Stimulated activated CD8-positive, alpha-beta memory T cell treated with anti-CD3 and anti-CD28 coated beads, Interleukin-4, amount 100 ng/mL, for 24 hours (primary cell): ENCODE results near the gene ZHX3.
A peak's percentile ranks its signal among the peaks of the same experiment; 100 is the strongest.

ENCODE experiments used
- DNase-seq: peaks from one replicate; pipeline ENCODE4 v3.0.0-alpha.2; 2020; ENCODE audit warnings: low read depth

ZHX3 gene

DNA sequence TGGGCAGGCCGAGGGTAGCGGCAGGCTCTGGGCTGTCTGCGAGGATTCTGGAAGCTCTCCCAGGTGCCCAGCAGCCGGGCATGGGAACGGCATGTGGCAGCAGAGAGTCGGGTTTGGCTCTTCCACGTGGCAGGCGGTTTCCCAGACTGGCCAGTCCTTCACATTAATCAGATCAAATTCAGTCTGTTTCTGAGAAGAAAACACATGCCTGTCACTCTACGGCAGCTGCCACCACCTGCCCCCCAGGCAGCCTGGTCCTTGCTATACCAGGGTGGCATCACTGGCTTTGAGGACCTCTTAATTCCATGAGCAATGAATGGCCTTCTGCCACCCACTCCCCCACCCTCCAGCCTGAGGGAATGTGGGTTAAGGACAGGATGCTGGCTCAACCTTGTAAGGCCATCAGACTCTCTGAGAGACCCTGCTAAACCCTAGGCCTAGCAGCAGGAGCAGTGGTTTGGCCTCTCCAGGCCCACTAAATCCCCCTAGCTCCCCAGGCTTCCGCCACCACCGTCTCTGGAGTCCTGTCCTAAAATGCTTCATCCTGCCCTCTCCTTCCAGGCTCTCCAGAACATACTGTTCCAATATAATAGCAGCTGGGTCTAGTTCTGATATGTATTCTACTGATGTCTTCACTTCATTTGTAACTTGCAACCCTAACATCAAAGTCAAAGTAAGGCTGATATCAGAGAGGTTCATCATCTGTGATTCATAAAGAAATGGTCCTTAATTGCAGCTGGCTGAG, 132.3 kb downstream of the ZHX3 start:
- DNase-seq: no peak

GRCh38 chr20:41183831-41184230, 133.7 kb downstream of the ZHX3 start:
- DNase-seq: no peak

DNA sequence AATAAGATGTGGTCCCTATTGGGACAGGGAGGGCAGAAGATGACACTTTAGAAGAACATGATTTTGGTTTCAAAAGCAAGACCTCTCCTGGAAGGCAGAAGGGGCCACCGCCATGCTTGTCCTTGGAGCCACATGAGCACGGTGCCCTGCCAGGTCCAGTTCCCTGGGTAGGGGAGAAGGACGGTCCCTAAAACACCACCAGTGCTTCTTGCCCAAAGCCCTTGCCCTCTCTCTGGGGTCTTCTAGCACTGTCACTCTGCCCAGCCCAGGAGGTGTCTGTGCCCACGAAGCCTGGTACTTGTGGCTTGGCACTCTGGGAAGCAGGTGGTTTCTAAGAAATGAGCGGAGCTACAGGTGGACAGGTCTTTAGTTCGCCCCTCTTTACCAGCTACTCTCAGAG, 134.1 kb downstream of the ZHX3 start:
- no peak for DNase-seq

GRCh38 chr20:41182296-41183212, 135.0 kb downstream of the ZHX3 start:
- no peak for DNase-seq

DNA sequence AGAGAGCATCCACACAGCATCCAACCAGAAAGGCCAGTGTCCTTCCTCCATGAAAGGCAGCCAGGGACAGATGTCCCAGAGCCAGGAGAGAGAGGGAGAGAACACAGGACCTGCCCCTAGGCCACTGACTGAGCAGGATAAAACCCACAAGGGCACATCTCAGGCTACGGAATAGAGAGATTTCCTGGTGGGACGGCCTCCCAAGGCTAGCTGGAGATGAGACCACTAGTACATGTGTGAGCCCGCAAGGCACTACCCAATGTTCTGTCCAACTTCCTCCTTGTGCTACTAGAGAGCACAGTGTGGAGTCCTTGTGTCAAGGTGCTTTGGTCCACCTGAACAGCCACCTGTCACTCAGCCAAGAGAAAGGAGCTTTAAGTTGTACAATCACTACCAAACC, 136.0 kb downstream of the ZHX3 start:
- DNase-seq: no peak

DNA sequence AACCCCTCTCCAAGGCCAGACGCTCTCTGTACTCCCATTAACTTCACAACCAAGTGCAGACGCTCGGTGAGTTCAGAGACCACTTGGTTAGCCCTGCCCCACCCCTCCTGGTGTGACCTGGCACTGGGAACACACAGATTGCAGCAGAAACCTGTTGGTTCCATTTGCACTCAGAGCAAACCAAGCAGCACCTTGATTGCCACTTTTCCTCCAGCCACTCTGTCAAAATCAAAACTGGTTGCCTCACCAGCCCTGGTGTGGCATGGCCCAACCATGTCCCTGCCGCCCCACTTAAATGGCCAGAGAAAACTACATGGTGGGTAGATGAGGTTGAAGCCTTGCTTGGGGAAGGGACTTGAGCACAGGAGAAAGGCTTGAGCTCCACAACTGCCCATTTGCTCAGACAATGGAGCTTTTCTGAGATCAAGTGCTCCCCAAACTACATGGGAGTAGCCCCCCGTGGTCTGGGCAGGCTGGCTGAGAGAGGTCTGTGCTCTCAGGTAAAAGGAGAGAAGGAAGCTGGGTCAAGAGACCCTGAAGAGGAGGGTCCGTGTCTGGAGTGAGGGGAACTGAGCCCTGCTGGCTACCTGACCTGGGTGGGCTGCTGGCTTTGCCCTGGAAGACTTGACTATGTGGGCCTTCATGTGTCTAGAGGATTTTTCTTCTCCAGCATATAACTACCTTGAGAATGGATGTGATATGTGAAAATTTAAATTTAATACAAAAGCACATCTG, 136.8 kb downstream of the ZHX3 start:
- no peak for DNase-seq

DNA sequence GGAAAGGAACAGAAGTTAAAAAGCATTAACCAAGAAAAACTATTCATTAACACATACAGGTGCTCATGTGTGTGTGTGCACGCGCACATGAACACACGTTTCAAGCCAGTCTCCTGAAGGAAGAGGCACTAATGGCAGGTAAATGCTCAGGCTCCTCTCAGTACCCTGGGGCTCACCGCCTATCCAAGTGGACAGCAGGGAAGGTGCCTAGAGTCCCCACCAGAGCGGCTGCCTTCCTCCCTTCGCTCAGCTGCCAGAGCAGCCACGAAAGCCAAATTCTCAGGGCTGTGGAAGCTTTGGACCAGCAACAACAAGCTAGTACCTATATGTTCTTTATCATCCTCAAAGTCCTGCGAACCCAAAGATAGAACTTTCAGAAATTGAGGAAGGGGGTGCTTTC, 137.6 kb downstream of the ZHX3 start:
- DNase-seq: no peak

GRCh38 chr20:41178904-41179432, 138.6 kb downstream of the ZHX3 start:
- DNase-seq: no peak

DNA sequence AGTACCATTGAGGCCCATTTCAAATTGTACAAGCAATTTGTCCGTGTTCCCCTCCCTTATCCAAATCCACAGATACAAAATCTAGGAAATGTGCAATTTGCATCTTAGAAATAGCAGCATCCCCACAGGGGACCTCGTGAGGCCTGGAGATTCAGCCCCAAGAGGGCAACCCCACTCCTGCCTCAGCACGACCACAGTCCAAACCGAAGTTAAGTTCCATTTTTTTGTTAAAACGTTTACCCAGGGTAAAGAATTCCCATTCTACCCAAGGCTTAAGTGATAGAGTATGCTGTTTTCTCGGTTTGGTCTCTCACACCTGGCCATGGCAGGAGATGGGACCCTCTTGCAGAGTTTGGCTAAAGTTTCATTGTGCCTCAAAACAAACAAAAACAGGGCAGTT, 139.0 kb downstream of the ZHX3 start:
- no peak for DNase-seq

DNA sequence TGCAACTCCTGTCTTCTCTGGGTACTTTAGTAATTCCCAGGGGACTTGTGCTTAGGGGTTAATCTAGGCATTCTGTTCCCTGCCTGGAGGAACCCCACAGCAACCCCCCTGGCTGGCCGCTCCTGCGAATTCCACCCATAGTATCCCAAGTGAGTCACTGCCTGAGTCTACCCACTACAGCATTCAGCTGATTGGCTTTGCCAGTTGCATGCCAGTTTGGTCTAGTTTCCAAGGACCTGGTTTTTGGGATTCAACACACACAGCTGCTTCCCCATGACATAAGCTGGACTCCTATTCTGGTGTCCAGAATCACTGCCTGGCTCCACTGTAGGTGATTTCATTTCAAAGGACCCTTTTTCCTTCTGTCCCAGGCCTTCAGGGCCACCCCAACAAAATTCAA, 139.9 kb downstream of the ZHX3 start:
- DNase-seq: no peak

GRCh38 chr20:41176711-41177552, 140.6 kb downstream of the ZHX3 start:
- no peak for DNase-seq

DNA sequence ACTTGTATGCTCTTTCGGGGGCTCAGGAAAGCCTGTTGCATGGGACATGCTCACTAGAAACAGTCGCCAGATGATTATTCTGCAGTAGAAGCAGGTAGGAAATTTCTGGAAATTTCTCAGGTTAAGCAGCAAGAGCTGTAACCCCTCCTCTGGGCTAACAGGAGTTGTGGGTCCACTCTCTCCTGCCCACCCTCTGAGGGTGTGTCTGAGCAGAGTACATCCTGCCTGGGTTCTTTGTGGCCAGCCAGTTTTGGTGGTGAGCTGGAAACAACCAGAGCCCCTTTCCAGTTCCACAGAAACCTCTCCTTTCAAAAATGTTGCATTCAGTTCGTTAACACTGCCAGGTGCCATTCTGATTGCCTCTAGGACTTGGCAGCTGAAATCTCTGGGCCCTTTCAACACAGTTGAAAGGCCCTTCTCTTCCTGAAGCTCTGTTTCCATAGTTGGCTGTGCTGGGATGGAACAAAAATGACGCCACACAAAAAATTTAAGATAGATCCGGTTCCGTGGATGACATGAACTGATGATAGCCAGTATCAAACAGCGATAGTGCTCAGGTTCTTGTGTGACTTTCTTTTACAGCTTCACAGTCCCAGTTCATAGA, 141.7 kb downstream of the ZHX3 start:
- no peak for DNase-seq

GRCh38 chr20:41175201-41175651, 142.3 kb downstream of the ZHX3 start:
- DNase-seq: no peak

DNA sequence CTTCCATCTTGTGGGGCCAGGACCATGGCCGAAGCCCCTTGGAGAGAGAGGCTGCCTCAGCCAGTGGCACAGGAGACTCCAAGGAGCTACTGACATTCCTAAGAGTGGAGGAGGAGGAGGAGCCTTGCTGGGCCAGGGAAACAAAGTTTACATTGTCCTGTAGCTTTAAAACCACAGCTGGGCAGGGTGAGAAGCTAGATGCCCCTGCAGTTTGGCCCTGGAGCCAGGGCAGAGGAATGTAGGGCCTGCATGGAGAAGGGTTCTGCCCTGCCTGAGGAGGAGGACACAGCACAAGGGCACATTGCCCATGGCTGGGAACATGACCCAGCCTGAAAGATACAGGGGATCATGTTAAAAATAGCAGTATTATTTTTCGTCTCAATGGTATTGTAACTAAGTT, 142.7 kb downstream of the ZHX3 start:
- no peak for DNase-seq

DNA sequence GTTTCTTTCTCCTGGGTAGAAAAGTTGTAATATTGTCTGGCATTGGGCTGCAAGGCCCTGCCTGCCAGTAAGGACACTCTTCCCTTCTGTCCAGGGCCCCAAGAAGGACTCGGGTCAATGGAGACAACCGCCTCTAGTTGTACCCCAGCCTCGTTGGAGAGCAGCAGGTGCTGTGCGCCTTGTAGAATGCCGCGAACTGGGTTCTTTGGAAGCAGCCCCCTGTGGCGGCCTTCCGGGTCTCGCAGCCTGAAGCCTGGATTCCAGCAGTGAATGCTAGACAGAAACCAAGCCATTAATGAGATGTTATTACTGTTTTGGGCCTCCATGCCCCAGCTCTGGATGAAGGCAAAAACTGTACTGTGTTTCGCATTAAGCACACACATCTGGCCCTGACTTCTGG, 143.2 kb downstream of the ZHX3 start:
- no peak for DNase-seq

- no peak for DNase-seq
These were observed 143.7 kb downstream of the ZHX3 start for GRCh38 chr20:41173791-41174341.

GRCh38 chr20:41173161-41173721, 144.3 kb downstream of the ZHX3 start:
- DNase-seq: peak; percentile 57

DNA sequence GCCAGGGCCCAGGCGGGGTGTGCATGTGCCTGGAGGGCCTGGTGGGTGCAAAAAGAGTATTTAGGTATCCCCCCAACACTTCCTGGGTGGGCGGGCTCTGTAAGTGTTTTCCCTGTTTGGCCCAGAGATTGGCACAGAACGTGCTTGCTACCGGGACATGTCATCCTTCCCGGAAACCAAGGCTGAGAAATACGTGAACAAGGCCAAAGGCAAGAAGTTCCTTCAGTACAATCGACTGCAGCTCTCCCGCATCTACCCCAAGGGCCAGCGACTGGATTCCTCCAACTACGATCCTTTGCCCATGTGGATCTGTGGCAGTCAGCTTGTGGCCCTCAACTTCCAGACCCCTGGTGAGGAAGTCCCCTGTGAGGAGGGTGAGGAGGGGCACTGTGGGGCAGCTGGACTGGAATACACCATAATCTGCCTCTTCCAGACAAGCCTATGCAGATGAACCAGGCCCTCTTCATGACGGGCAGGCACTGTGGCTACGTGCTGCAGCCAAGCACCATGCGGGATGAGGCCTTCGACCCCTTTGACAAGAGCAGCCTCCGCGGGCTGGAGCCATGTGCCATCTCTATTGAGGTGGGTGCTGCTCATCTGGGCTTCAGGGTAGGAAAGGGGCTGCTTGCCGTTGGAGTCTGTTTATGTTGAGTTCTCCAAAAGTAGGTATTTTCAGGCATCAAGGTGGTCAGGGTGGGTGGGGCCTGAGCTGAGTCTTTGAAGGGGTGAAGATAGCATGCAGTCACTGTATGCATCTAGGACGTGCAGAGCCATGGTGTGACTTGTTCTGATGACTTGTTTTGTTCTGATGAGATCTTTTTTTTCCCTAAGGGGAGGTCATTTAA, 145.0 kb downstream of the ZHX3 start:
- DNase-seq: no peak

DNA sequence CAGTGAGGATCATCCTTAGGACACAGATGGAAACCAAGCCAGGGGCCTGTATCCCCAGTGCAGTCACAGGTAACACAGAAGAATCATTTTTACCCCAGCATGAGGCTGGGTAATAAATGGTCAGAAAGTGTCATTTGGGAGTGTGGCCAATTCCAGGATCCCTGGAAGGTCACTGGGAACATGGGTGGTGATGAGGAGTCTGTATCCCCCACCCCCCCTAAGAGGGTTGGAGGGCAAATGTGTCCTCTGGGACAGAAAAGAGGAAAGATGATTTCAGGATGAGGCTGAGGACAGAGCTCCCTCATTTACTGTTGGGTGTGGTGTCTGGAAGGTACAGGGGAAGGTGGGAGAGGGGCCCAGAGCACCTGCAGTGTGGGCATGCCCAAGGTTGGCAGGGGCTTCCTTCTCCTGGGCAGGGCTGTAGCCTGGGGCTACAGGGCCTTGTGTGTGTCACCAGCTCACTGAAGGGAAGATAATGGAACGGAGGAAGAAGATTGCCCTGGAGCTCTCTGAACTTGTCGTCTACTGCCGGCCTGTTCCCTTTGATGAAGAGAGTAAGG, 145.7 kb downstream of the ZHX3 start:
- no peak for DNase-seq
